Measurements from ENCODE around the gene CCNE1.
A peak's percentile ranks its signal among the peaks of the same experiment; 100 is the strongest.

Gene CCNE1

GRCh38 chr19:29833614-29834261 is 21.9 kb downstream of the CCNE1 start:
- no peak overlapping the region for H2BK15ac ChIP-seq (ENCODE audit: low read length)
- no peak overlapping the region for H4K91ac ChIP-seq (ENCODE audit: low read depth, low read length, poor library complexity)
- H2AK5ac ChIP-seq (ENCODE audit: low read depth, low read length), result peak overlapping the region; percentile 27
- H2BK5ac ChIP-seq (ENCODE audit: low read length), result no peak overlapping the region
- no peak overlapping the region for H3K4ac ChIP-seq (ENCODE audit: low read length)
- no peak overlapping the region for H3K4me3 ChIP-seq (ENCODE audit: low read length in 2 of 2)
- H3K36me3 ChIP-seq (replicated peaks in 1 of 2; ENCODE audit: control insufficient read depth in 2 of 2, insufficient read depth in 2 of 2, low read length in 2 of 2), result no peaks in the 10 kb centered on the region
- peaks cover 0 to 29% (median 0%) of the 10 kb centered on the region in 3 experiments for H3K27me3 ChIP-seq (ENCODE audit: control insufficient read depth in 3 of 3, insufficient read depth in 3 of 3, low read depth in 1 of 3, low read length in 3 of 3)
- no peak overlapping the region for H3K4me2 ChIP-seq (ENCODE audit: insufficient read depth, low read length, poor library complexity, severe bottlenecking)
- H3K14ac ChIP-seq (ENCODE audit: low read length), result no peak overlapping the region
- no peak for DNase-seq (ENCODE audit: low spot score)
- WGBS, 2 donors (ENCODE audit: extremely low coverage in 2 of 2, insufficient read length in 2 of 2, insufficient replicate concordance in 1 of 2), result no CpG with 5 or more reads among the region's 12 CpGs
- no peak overlapping the region for H3K9ac ChIP-seq (ENCODE audit: low read depth, low read length, poor library complexity)
- H2AFZ ChIP-seq (ENCODE audit: low read length), result no peak overlapping the region
- H3K4me1 ChIP-seq (ENCODE audit: control insufficient read depth in 2 of 2, insufficient read depth in 1 of 2, low read depth in 1 of 2, low read length in 2 of 2), result no peaks in the 10 kb centered on the region
- peak overlapping the region; percentile 56 for H3K23ac ChIP-seq (ENCODE audit: low read depth, low read length, poor library complexity)
- no peaks in the 10 kb centered on the region for H3K79me1 ChIP-seq (ENCODE audit: low read depth, low read length)
- no peak overlapping the region for H3K18ac ChIP-seq (ENCODE audit: low read length)
- H4K8ac ChIP-seq (ENCODE audit: low read depth, low read length), result no peak overlapping the region
- peak overlapping the region; percentile 30 for H2BK12ac ChIP-seq (ENCODE audit: low read length)
- no peak overlapping the region for H2BK120ac ChIP-seq (ENCODE audit: low read depth, low read length)
- no peaks in the 10 kb centered on the region for H3K9me3 ChIP-seq (replicated peaks in 1 of 2; ENCODE audit: control insufficient read depth in 2 of 2, insufficient read depth in 1 of 2, low read depth in 1 of 2, low read length in 2 of 2)
- H3K27ac ChIP-seq (replicated peaks; ENCODE audit: low read length), result no peak overlapping the region

- Histone ChIP-seq H2BK120ac (ENCODE audit: low read depth, low read length) (no peak overlapping the region), H3K4me3 (ENCODE audit: low read length in 2 of 2) (no peak overlapping the region), H3K27me3 (ENCODE audit: control insufficient read depth in 3 of 3, insufficient read depth in 3 of 3, low read depth in 1 of 3, low read length in 3 of 3) (peaks cover 0 to 33% (median 0%) of the 10 kb centered on the region in 3 experiments), H3K18ac (ENCODE audit: low read length) (no peak overlapping the region), H3K23ac (ENCODE audit: low read depth, low read length, poor library complexity) (no peak overlapping the region), H3K4me1 (ENCODE audit: control insufficient read depth in 2 of 2, insufficient read depth in 1 of 2, low read depth in 1 of 2, low read length in 2 of 2) (no peaks in the 10 kb centered on the region), H3K4me2 (ENCODE audit: insufficient read depth, low read length, poor library complexity, severe bottlenecking) (no peak overlapping the region), H2BK12ac (ENCODE audit: low read length) (no peak overlapping the region), H3K9me3 (replicated peaks in 1 of 2; ENCODE audit: control insufficient read depth in 2 of 2, insufficient read depth in 1 of 2, low read depth in 1 of 2, low read length in 2 of 2) (peaks cover 0 to 2% of the 10 kb centered on the region in 2 donors), H3K9ac (ENCODE audit: low read depth, low read length, poor library complexity) (no peak overlapping the region), H3K14ac (ENCODE audit: low read length) (no peak overlapping the region), H2AK5ac (ENCODE audit: low read depth, low read length) (no peak overlapping the region), H3K36me3 (replicated peaks in 1 of 2; ENCODE audit: control insufficient read depth in 2 of 2, insufficient read depth in 2 of 2, low read length in 2 of 2) (no peaks in the 10 kb centered on the region), H4K8ac (ENCODE audit: low read depth, low read length) (no peak overlapping the region), H2AFZ (ENCODE audit: low read length) (no peak overlapping the region), H3K4ac (ENCODE audit: low read length) (no peak overlapping the region), H3K27ac (replicated peaks; ENCODE audit: low read length) (no peak overlapping the region), H2BK15ac (ENCODE audit: low read length) (no peak overlapping the region), H2BK5ac (ENCODE audit: low read length) (no peak overlapping the region), H4K91ac (ENCODE audit: low read depth, low read length, poor library complexity) (no peak overlapping the region), H3K79me1 (ENCODE audit: low read depth, low read length) (no peaks in the 10 kb centered on the region)
- no CpG with 5 or more reads among the region's 17 CpGs for WGBS, 2 donors (ENCODE audit: extremely low coverage in 2 of 2, insufficient read length in 2 of 2, insufficient replicate concordance in 1 of 2)
- no peak for DNase-seq (ENCODE audit: low spot score)
Measured at GRCh38 chr19:29834991-29835846, 23.4 kb downstream of the CCNE1 start.

- H4K8ac ChIP-seq (ENCODE audit: low read depth, low read length), result no peak overlapping the region
- WGBS, 2 donors (ENCODE audit: extremely low coverage in 2 of 2, insufficient read length in 2 of 2, insufficient replicate concordance in 1 of 2), result no CpG with 5 or more reads among the region's 5 CpGs
- H3K4me3 ChIP-seq (ENCODE audit: low read length in 2 of 2), result no peak overlapping the region
- no peak overlapping the region for H2BK15ac ChIP-seq (ENCODE audit: low read length)
- H3K23ac ChIP-seq (ENCODE audit: low read depth, low read length, poor library complexity), result no peak overlapping the region
- no peak overlapping the region for H3K4ac ChIP-seq (ENCODE audit: low read length)
- no peak overlapping the region for H3K18ac ChIP-seq (ENCODE audit: low read length)
- no peak overlapping the region for H2AK5ac ChIP-seq (ENCODE audit: low read depth, low read length)
- H2BK12ac ChIP-seq (ENCODE audit: low read length), result no peak overlapping the region
- no peak overlapping the region for H3K4me2 ChIP-seq (ENCODE audit: insufficient read depth, low read length, poor library complexity, severe bottlenecking)
- no peak overlapping the region for H2AFZ ChIP-seq (ENCODE audit: low read length)
- no peaks in the 10 kb centered on the region for H3K79me1 ChIP-seq (ENCODE audit: low read depth, low read length)
- no peak overlapping the region for H2BK5ac ChIP-seq (ENCODE audit: low read length)
- H3K27me3 ChIP-seq (ENCODE audit: control insufficient read depth in 3 of 3, insufficient read depth in 3 of 3, low read depth in 1 of 3, low read length in 3 of 3), result peaks cover 0 to 34% (median 0%) of the 10 kb centered on the region in 3 experiments
- no peaks in the 10 kb centered on the region for H3K36me3 ChIP-seq (replicated peaks in 1 of 2; ENCODE audit: control insufficient read depth in 2 of 2, insufficient read depth in 2 of 2, low read length in 2 of 2)
- peaks cover 0 to 2% of the 10 kb centered on the region in 2 donors for H3K9me3 ChIP-seq (replicated peaks in 1 of 2; ENCODE audit: control insufficient read depth in 2 of 2, insufficient read depth in 1 of 2, low read depth in 1 of 2, low read length in 2 of 2)
- H4K91ac ChIP-seq (ENCODE audit: low read depth, low read length, poor library complexity), result no peak overlapping the region
- H2BK120ac ChIP-seq (ENCODE audit: low read depth, low read length), result no peak overlapping the region
- no peak overlapping the region for H3K9ac ChIP-seq (ENCODE audit: low read depth, low read length, poor library complexity)
- H3K14ac ChIP-seq (ENCODE audit: low read length), result no peak overlapping the region
- no peaks in the 10 kb centered on the region for H3K4me1 ChIP-seq (ENCODE audit: control insufficient read depth in 2 of 2, insufficient read depth in 1 of 2, low read depth in 1 of 2, low read length in 2 of 2)
- no peak overlapping the region for H3K27ac ChIP-seq (replicated peaks; ENCODE audit: low read length)
- DNase-seq (ENCODE audit: low spot score), result no peak
Measured at GRCh38 chr19:29836409-29836825, 24.6 kb downstream of the CCNE1 start.

GRCh38 chr19:29837448-29837981 is 25.7 kb downstream of the CCNE1 start:
- H3K14ac ChIP-seq (ENCODE audit: low read length), result no peak overlapping the region
- H3K9ac ChIP-seq (ENCODE audit: low read depth, low read length, poor library complexity), result no peak overlapping the region
- WGBS, 2 donors (ENCODE audit: extremely low coverage in 2 of 2, insufficient read length in 2 of 2, insufficient replicate concordance in 1 of 2), result no CpG with 5 or more reads among the region's 6 CpGs

More at GRCh38 chr19:29837448-29837981, 25.7 kb downstream of the CCNE1 start:
- no peak overlapping the region for H4K8ac ChIP-seq (ENCODE audit: low read depth, low read length)
- H2AK5ac ChIP-seq (ENCODE audit: low read depth, low read length), result no peak overlapping the region
- peaks cover 2 to 5% of the 10 kb centered on the region in 2 donors for H3K4me1 ChIP-seq (ENCODE audit: control insufficient read depth in 2 of 2, insufficient read depth in 1 of 2, low read depth in 1 of 2, low read length in 2 of 2)
- no peak overlapping the region for H2BK5ac ChIP-seq (ENCODE audit: low read length)
- no peak overlapping the region for H3K23ac ChIP-seq (ENCODE audit: low read depth, low read length, poor library complexity)
- no peak overlapping the region for H3K4me2 ChIP-seq (ENCODE audit: insufficient read depth, low read length, poor library complexity, severe bottlenecking)
- no peak overlapping the region for H4K91ac ChIP-seq (ENCODE audit: low read depth, low read length, poor library complexity)
- no peak overlapping the region for H3K4ac ChIP-seq (ENCODE audit: low read length)
- no peak overlapping the region for H2AFZ ChIP-seq (ENCODE audit: low read length)
- no peak for DNase-seq (ENCODE audit: low spot score)
- no peaks in the 10 kb centered on the region for H3K79me1 ChIP-seq (ENCODE audit: low read depth, low read length)
- no peak overlapping the region for H3K4me3 ChIP-seq (ENCODE audit: low read length in 2 of 2)
- no peaks in the 10 kb centered on the region for H3K36me3 ChIP-seq (replicated peaks in 1 of 2; ENCODE audit: control insufficient read depth in 2 of 2, insufficient read depth in 2 of 2, low read length in 2 of 2)
- no peak overlapping the region for H2BK120ac ChIP-seq (ENCODE audit: low read depth, low read length)
- no peak overlapping the region for H3K18ac ChIP-seq (ENCODE audit: low read length)
- no peak overlapping the region for H3K27ac ChIP-seq (replicated peaks; ENCODE audit: low read length)
- H2BK15ac ChIP-seq (ENCODE audit: low read length), result no peak overlapping the region
- H3K9me3 ChIP-seq (replicated peaks in 1 of 2; ENCODE audit: control insufficient read depth in 2 of 2, insufficient read depth in 1 of 2, low read depth in 1 of 2, low read length in 2 of 2), result peaks cover 0 to 2% of the 10 kb centered on the region in 2 donors
- no peak overlapping the region for H2BK12ac ChIP-seq (ENCODE audit: low read length)
- H3K27me3 ChIP-seq (ENCODE audit: control insufficient read depth in 3 of 3, insufficient read depth in 3 of 3, low read depth in 1 of 3, low read length in 3 of 3), result peaks cover 0 to 42% (median under 1%) of the 10 kb centered on the region in 3 experiments
